ENCODE results near the gene ALDH3A1.

The ALDH3A1 gene

GRCh38 chr17:19702217-19702641 lies 45.9 kb downstream of the ALDH3A1 start:
- Histone ChIP-seq H3K4me2 (no peak overlapping the region), H3K27ac (no peak overlapping the region), H3K4me1 (ENCODE audit: low read depth, poor library complexity, severe bottlenecking) (no peaks in the 10 kb centered on the region), H3K36me3 (ENCODE audit: insufficient read depth) (no peaks in the 10 kb centered on the region), H3K9ac (no peak overlapping the region), H2AFZ (ENCODE audit: low read depth) (no peak overlapping the region), H3K79me2 (ENCODE audit: insufficient read depth, low read depth) (no peaks in the 10 kb centered on the region), H4K20me1 (ENCODE audit: insufficient read depth) (no peaks in the 10 kb centered on the region), H3K4me3 (IDR thresholded peaks at IDR 0.05; ENCODE audit: insufficient read depth, low read depth, low read length) (no peak overlapping the region), H3K27me3 (ENCODE audit: insufficient read depth, low read depth) (no peaks in the 10 kb centered on the region)
- TF ChIP-seq CTCF (conservative IDR thresholded peaks at IDR 0.05; ENCODE audit: low read depth, low read length): no peak
